MG63 (cell line): ENCODE data around the gene BRME1. TPM values are rescaled to one million over a fixed set of nuclear protein-coding genes. Genes with fewer than 3 reads are reported as not detected.
"Not testable (repeated sequence)": the region's sequence is repeated elsewhere in the genome, so short reads cannot be mapped to it uniquely, and the experiment has no call there.

ENCODE experiments used
- DNase-seq: peaks from one replicate; pipeline ENCODE4 v3.0.0-alpha.2; 2020
- H3K27me3 ChIP-seq: fragments of 250-450 bp; sonication (Bioruptor Pico); 2 replicates; pipeline ENCODE4 v1.5.1; 2020; ENCODE audit warnings: mild to moderate bottlenecking, moderate library complexity
- H3K36me3 ChIP-seq: fragments of 250-450 bp; sonication (Bioruptor Pico); 2 replicates; pipeline ENCODE4 v1.5.1; 2020; ENCODE audit warnings: mild to moderate bottlenecking, moderate library complexity
- H3K4me3 ChIP-seq: fragments of 250-450 bp; sonication (Bioruptor Pico); 2 replicates; pipeline ENCODE4 v1.5.1; 2020; ENCODE audit warnings: mild to moderate bottlenecking, moderate library complexity
- H3K9me3 ChIP-seq: fragments of 250-450 bp; sonication (Bioruptor Pico); 2 replicates; pipeline ENCODE4 v1.5.1; 2020; ENCODE audit warnings: mild to moderate bottlenecking, moderate library complexity
- total RNA-seq: library from RNA; depleted of rRNA; stranded (reverse); fragments of >200 nt; shearing (Covaris generic); gene quantifications from 2 replicates; pipeline ENCODE4 v1.2.3, GENCODE V29; 2014; ENCODE audit warnings: low replicate concordance

The BRME1 gene
- total RNA-seq, 1 experiment from 2014 or later = 5.1 TPM

- DNase-seq = no peak
- H3K36me3 ChIP-seq = no peaks in the 10 kb centered on the region
- H3K4me3 ChIP-seq = peak overlapping the region; percentile 52
- no peaks in the 10 kb centered on the region for H3K27me3 ChIP-seq
- H3K9me3 ChIP-seq = no peaks in the 10 kb centered on the region
Observed at GRCh38 chr19:13864667-13865570, 41.0 kb downstream of the BRME1 start.

- H3K27me3 ChIP-seq = no peaks in the 10 kb centered on the region
- H3K36me3 ChIP-seq = no peaks in the 10 kb centered on the region
- no peaks in the 10 kb centered on the region; the same call in 1 of the 2 replicates for H3K9me3 ChIP-seq
- DNase-seq = no peak
- H3K4me3 ChIP-seq = no peak overlapping the region; the same call in 1 of the 2 replicates
Observed at GRCh38 chr19:13864046-13864666, 41.8 kb downstream of the BRME1 start.

GRCh38 chr19:13861714-13862531 lies 44.0 kb downstream of the BRME1 start:
- H3K36me3 ChIP-seq = no peaks in the 10 kb centered on the region
- no peaks in the 10 kb centered on the region for H3K27me3 ChIP-seq
- peak; percentile 97 for DNase-seq
- H3K9me3 ChIP-seq = no peaks in the 10 kb centered on the region; the same call in 1 of the 2 replicates
- peak overlapping the region; percentile 37 for H3K4me3 ChIP-seq

GRCh38 chr19:13861392-13861713 lies 44.6 kb downstream of the BRME1 start:
- Histone ChIP-seq H3K36me3 (no peaks in the 10 kb centered on the region), H3K4me3 (no peak overlapping the region; the same call in 1 of the 2 replicates), H3K9me3 (no peaks in the 10 kb centered on the region; the same call in 1 of the 2 replicates), H3K27me3 (no peaks in the 10 kb centered on the region)
- DNase-seq = no peak

GRCh38 chr19:13860679-13861391 lies 45.1 kb downstream of the BRME1 start:
- Histone ChIP-seq H3K36me3 (no peaks in the 10 kb centered on the region), H3K9me3 (no peaks in the 10 kb centered on the region; the same call in 1 of the 2 replicates), H3K4me3 (no peak overlapping the region), H3K27me3 (no peaks in the 10 kb centered on the region)
- DNase-seq = no peak

GRCh38 chr19:13859361-13859880 lies 46.5 kb downstream of the BRME1 start:
- peak; percentile 63 for DNase-seq
- no peaks in the 10 kb centered on the region for H3K36me3 ChIP-seq
- no peak overlapping the region for H3K4me3 ChIP-seq
- no peaks in the 10 kb centered on the region; the same call in 1 of the 2 replicates for H3K9me3 ChIP-seq
- no peaks in the 10 kb centered on the region for H3K27me3 ChIP-seq

GRCh38 chr19:13856497-13856896 lies 49.4 kb downstream of the BRME1 start:
- H3K27me3 ChIP-seq = no peaks in the 10 kb centered on the region
- H3K4me3 ChIP-seq = no peak overlapping the region
- no peaks in the 10 kb centered on the region for H3K36me3 ChIP-seq
- H3K9me3 ChIP-seq = no peaks in the 10 kb centered on the region; the same call in 1 of the 2 replicates
- no peak for DNase-seq

GRCh38 chr19:13852171-13852707 lies 53.7 kb downstream of the BRME1 start:
- H3K4me3 ChIP-seq, H3K27me3 ChIP-seq, H3K9me3 ChIP-seq, H3K36me3 ChIP-seq: not testable (repeated sequence)
- DNase-seq = peak; percentile 59

GRCh38 chr19:13851734-13852114 lies 54.2 kb downstream of the BRME1 start:
- H3K27me3 ChIP-seq, DNase-seq, H3K36me3 ChIP-seq, H3K9me3 ChIP-seq: not testable (repeated sequence)
- H3K4me3 ChIP-seq = peak overlapping the region; percentile 3; the same call in 1 of the 2 replicates

GRCh38 chr19:13850910-13851733 lies 54.8 kb downstream of the BRME1 start:
- peak; percentile 99 for DNase-seq
- peak overlapping the region; percentile 22 for H3K4me3 ChIP-seq
- H3K9me3 ChIP-seq = no peaks in the 10 kb centered on the region
- no peaks in the 10 kb centered on the region for H3K36me3 ChIP-seq
- no peaks in the 10 kb centered on the region for H3K27me3 ChIP-seq

GRCh38 chr19:13849991-13850909 lies 55.7 kb downstream of the BRME1 start:
- Histone ChIP-seq H3K4me3 (peak overlapping the region; percentile 22), H3K36me3 (no peaks in the 10 kb centered on the region), H3K27me3 (no peaks in the 10 kb centered on the region), H3K9me3 (no peaks in the 10 kb centered on the region)
- DNase-seq = peak; percentile 87

GRCh38 chr19:13848798-13849676 lies 56.9 kb downstream of the BRME1 start:
- H3K9me3 ChIP-seq = no peaks in the 10 kb centered on the region
- no peak overlapping the region for H3K4me3 ChIP-seq
- no peaks in the 10 kb centered on the region for H3K27me3 ChIP-seq
- no peaks in the 10 kb centered on the region for H3K36me3 ChIP-seq
- DNase-seq = no peak

- Histone ChIP-seq H3K36me3 (no peaks in the 10 kb centered on the region), H3K4me3 (no peak overlapping the region), H3K27me3 (no peaks in the 10 kb centered on the region), H3K9me3 (no peaks in the 10 kb centered on the region)
- no peak for DNase-seq
Observed at GRCh38 chr19:13848340-13848677, 57.6 kb downstream of the BRME1 start.
